ENCODE measurements around the gene DHRS7B. TPM values are rescaled to one million over a fixed set of nuclear protein-coding genes. Genes with fewer than 3 reads are reported as not detected.
"Not testable (repeated sequence)": the region's sequence is repeated elsewhere in the genome, so short reads cannot be mapped to it uniquely, and the experiment has no call there.

Gene DHRS7B
- polyA plus RNA-seq, 5 donors, result 24.5 to 28.1 (median 25.0) TPM

DNA sequence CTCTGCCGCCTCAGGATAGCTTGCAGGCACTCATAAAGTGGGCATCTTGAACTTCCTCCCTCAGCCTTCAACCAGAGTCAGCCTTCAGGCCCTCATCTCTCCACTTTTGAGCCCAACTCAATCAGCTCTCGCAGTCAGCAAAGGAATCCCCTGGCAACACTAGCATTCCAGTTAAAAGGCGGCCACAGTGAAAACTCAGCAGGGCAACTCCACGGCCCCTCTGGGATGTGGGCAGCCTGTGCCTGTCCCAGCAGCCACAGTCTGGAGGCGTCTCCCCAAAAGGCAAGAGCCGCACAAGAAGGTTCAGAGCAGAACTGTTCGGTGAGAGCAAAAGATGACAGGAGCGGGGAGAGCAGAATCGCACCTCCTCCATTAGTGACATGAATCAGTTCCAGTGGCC, 78.2 kb downstream of the DHRS7B start:
- no peak for DNase-seq

DNA sequence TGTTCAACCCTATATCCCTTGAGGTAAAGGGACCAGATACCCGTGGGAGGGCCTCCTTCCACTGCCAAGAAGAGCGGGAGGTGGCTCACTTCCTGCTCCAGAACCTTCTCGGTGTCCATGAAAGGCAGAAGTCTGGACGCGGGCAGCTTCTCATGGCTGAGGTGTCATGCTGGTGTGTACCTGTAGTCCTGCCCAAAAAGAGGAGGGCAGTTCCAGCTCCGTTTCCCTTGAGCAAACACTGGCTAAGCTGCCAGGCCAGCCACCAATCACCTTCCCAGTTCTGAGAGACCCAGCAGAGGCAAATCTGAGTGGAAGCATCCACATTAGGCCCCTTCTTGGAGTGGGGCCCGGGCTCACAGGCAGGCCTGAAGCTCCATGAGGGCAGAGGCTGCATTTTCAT, 81.6 kb downstream of the DHRS7B start:
- DNase-seq, result no peak

DNA sequence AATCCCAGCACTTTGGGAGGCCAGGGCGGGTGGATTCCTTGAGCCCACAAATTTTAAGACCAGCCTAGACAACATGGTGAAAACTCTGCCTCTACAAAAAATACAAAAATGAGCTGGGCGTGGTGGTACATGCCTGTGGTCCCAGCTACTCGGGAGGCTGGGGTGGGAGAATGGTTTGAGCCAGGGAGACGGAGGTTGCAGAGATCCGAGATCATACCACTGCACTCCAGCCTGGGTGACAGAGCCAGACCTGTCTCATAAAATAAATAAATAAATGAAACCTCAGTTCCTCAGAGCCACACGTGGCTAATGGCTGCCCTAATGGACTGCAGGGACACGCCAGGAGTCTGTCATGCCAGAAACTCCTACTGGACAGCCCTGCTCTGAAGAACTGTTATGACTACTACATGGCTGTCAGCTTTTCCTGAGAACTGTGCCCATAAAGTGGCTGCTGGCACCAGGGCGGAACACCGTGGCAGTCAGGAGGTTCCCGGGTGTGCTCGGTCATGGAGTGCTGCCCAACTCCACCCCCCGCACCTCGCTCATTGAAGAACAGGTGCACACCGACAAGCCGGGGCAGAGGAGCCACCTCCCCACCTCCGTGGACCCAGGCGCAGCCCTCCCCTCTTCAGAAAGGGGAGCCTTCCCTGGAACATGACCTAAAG, 82.9 kb downstream of the DHRS7B start:
- no peak for DNase-seq

DNA sequence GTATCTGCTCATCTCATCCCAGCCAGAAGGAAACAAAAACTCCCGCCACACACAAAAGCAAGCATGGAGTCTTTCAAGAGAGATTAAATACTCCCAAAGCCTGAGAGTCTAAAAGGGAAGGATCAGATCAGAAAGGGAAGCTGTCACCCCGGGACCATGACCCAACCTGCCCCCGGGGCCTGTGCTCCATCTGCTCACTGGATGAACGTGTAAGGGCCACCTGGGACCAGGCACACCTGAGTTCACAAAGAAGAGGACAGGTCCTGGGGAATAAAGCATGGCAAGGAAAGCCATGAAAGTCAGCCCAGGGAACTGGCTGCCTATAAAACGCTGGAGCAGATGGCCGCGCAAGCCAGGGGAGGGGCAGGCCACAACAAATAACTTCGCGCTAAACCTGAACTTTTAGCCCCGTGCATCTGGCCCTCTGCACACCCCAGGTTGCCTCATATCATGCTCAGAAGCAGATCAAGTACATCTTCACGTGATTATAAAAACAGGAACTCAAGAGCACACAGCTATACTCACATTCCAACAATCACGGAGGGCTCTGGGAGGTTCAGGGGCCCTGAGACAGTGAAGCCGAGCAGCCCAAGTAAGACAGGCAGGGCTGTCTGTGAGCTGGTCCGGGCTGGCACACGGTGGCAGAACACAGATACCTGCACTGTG, 83.8 kb downstream of the DHRS7B start:
- no peak for DNase-seq

DNA sequence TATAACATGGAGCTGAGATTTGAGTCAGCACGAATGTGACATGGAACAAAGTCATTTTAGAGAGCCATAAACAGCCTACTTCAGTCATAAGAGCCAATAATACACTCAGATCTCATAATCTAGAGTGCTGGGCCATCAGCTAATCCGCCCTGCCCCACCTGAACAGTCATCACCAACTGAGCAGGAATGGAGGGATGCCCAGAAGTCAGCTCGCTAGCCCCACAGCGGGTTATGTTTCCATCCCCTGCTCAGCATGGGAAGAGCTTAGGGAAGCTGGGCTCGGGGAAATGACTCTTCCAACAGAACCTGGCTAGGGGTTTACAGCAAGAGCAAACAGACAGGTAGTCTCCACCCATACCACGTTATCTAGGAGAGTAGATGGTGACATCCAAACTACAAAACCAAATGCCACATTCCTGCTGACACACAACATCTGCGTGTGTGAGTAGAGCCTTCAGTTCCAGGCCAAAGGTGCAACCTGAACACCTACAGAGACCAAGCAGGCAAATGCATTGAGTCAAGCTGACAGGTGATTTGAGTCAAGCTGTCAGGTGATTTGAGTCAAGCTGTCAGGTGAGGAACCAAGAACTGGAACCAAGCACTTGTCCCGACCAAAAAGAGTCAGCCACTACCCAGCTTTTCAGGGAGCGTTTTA, 85.2 kb downstream of the DHRS7B start:
- no peak for DNase-seq

DNA sequence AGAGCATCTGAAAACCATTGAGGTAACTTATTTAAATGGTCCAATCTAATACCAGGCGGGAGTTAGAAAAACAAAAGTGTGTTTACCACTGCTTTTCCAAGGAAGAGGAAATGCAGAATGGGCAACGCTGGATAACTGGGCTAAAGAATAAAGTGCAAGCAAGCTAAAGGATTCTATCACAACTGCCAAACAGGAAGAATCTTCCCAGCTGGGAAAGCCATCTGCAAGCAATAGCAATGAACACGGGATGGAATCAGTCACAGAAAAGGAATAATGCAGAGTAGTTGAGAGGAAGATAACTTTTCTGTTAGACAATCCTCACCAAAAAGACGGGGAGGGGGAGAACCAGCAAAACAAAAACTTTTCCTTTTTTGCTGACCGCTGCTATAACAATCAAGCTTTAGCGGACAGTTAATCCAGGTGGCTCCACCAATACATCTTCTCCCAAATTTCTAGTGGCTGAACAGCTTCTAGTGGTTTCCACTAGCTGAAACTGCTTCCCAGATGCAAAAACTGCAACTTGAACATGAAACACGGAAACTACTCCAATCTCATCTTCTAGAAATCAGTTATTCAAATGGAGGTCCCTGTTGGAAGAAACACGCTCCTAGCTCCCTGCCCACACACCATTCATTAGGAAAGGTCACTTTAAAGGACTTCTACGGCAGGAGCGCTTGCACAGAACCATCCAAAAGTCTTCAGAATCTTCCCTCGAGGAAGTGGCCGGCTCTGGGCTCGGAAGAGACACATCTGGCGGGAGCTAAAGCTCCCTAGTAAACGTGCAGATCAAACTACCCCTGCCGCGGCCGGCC, 86.3 kb downstream of the DHRS7B start:
- peak in 1 of 2 donors; percentile 10 for DNase-seq

DNA sequence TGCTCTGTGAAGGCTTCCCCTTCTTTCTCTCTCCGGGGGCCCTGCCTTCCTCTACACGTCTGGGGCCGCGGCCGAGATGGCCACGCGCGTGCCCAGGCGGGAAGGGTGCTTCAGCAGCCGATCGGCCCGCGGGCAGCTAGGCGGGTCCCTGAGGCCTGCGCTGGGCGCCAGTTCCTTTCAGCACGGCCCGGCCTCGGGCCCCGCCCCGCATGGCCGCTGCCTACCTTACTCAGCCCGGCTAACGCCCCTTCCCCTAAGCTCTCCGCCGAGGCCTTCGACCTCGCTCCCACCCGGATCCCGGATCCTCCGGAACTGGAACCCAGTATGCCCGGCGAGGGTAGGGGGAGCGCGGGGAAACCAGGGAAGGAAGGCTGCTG, 86.9 kb downstream of the DHRS7B start:
- DNase-seq, result no peak

DNA sequence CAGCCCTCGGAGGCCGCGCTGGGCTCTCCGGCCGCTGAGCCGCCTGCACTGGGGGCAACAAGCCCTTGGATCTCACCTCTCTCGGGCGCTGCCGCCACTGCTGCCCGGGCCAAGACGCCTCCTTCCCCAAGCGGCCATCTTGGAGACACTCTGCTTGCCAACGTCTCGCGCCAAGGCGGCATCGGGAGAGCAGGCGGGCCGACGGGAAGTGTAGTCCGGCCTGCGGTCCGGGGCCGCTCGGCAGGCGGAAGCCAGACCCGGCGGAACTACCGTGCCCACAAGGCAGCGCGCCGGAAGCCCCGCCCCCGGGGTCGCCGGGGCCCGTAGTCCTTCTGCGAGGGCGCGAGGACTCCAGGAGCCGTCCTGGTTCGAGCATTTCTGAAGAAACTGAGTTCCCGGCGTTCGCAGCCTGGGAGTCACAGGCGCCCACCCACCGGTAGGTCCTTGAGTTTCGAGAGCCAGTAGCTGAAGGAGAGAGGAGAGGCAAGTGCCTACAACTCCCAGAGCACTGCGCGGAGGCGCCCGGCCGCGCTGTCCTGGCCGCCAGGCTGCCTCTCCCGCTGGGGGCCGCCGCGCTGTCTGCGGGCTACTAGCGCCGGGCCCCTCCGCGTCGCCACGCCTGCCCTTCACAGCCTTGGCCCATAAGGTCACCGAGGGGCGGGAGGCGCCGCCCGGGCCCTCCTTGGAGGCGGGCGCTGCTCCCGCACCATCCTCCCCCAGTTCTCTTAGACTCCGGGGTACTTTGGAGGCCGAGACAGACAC, 87.4 kb downstream of the DHRS7B start, which contains the start of gene TMEM11:
Gene TMEM11, minus strand, starts transcription at position 147 of the 762 bp plus-strand sequence. Its CDS starts 9 bp downstream, at position 138.
- DNase-seq, result peak; percentile 95

DNA sequence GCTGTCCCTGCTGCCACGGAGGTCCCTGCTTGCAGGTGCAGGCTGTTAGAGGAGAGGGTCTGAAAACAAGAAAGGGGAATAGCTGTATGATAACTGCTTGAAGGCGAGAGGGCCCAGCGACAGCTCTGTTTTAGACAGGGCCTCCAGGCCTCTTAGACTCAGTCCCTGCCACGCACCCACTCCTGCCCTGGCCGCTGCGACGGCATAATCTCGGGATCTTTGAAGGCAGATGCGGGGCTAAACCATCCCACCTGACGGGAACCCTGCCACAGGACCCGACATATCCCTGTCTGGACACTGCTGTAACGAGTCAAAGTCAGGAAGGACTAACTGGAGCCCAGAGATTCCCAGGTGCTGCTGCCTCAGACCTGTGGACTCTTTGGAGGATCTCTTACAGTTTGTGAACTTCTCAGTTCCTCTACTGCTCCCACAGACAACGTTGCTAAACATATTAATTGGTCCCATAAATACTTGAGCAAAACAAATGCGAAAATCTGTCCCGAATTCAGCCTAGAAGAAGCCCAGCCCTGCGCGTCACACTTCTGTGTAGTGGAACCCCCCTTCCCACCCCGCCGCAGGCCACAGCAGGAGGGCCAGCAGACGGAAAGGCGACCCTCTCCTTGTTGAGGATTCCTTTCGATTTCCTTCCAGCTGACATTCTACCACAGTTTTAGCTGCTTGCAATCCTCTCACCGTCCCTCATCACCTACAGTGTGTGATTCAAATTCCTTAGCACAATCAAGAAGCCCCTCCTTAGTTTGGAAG, 88.2 kb downstream of the DHRS7B start:
- peak in 1 of 2 donors; percentile 11 for DNase-seq

DNA sequence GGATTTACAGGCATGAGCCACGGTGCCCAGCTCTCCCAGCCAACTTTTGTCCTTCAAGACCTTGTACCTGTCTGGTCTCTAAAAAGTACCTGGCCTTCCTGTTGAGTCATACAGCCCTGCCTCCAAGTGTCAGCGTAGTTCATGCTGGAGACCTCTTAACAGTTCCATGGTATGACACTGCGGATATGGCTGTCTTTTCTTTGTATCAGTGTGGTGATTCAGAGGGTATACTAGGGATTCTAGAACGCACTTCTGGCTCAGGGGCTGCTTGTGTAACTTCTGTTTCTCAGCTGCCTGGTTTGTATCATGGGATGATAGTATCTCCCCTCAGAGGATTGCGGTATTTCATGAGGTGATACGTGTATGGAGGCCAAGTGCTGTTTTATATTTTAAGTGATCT, 89.2 kb downstream of the DHRS7B start:
- no peak for DNase-seq

DNA sequence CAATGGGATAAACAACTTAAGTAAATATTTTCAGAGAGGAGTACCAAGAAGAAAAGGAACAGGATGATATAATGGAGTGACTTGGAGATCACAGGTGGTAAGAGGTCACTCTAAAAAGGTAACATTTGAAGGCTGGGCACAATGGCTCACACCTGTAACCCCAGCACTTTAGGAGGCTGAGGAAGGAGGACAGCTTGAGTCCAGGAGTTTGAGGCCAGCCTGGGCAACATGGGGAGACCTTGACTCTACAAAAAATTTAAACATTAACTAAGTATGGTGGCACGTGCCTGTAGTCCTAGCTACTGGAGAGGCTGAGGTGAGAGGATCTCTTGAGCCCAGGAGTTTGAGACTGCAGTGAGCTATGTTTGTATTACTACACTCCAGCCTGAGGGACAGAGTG, 90.6 kb downstream of the DHRS7B start:
- DNase-seq, result no peak

DNA sequence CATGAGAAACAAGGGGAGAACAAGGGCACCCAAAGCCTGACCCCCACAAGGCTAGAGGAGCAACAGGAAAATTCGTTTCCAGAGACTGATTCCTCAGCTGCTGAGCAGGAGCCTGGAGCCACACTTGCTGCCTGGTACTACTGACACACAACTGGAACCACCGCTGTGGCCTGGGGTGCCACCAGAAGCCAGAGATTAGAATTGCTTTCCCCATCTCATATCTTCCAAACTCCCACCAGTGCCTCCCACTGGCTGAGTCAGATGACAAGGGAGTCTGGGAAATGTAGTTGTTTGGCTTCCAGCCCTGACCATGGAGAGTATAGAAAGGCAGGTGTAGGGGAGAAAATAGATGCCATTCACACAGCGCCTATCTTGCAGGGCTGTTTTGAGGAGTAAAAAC, 91.3 kb downstream of the DHRS7B start:
- no peak for DNase-seq

DNA sequence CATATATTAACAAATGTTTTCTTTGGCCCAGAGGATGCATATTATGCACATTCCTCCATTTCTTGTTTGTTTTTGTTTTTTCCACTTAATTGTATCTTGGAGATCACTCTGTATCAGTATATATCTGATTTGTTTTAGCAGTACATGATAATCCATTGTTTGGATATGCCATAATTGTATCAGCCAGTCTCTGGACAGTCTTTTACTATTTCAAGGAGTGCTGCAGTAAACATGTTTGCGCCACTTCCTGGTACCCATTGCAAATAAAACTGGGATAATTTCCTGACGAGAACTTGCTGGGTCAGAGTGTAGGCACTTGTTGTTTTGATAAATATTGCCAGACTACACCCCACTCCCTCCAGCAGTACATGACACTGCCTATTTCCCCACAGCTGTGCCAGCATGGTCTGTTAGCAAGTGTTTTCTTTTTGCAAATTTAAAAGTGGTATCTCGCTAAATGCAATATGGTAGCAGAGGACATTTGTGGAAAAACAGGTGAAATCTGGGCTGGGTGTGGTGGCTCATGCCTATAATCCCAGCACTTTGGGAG, 92.1 kb downstream of the DHRS7B start:
- no peak for DNase-seq

DNA sequence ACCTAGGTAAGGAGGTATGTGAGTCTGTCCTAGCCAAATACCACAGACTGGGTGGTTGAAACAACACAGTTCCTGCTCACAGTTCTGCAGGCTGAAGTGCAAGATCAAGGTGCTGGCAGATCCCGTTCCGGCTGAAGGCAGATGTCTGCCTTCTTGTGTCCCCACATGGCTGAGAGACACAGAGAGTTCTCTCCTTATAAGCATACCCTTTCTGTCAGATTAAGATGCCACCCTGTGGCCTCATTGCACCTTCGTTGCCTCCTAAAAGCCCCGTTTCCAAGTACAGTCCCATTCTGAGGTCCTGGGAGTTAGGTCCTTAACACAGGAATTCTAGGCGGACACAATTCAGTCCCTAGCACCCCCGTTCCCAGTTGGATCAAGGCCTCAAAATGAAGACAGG, 96.3 kb downstream of the DHRS7B start:
- DNase-seq, result no peak

DNA sequence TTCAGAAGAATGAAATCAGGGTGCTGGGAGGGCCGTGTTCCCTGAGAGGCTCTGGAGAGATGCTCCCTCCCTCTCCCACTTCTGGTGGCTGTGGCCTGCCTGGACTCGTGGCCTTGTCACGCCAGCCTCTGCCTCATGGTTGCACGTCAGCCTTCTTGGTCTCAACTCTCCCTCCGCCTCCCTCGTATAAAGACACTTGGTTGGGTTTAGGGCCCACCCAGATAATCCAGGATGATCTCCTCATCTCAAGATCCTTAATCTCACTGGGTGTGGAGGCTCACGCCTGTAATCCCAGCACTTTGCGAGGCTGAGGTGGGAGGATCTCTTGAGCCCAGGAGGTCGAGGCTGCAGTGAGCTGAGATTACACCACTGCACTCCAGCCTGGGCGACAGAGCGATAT, 100.5 kb downstream of the DHRS7B start:
- not testable (repeated sequence) for DNase-seq

DNA sequence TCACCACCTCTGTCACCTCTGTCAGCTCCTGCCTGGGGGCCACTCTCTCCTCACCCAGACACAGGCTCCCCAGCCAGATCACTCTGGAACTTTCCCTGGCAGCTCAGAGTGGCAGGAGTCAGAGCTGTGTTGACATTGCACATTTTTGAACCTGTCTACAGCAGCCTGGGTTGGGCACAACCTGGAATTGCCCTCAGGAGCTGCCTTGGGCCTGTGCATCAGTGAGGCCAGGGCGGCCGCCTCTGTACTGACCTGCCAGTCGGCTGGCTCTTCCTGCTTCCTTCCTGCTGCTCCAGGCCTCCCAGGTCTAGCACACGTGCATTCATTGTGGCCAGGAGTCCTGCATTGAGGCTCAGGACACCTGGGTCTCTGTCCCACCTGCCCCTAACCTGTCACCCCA, 101.3 kb downstream of the DHRS7B start:
- DNase-seq, result no peak

DNA sequence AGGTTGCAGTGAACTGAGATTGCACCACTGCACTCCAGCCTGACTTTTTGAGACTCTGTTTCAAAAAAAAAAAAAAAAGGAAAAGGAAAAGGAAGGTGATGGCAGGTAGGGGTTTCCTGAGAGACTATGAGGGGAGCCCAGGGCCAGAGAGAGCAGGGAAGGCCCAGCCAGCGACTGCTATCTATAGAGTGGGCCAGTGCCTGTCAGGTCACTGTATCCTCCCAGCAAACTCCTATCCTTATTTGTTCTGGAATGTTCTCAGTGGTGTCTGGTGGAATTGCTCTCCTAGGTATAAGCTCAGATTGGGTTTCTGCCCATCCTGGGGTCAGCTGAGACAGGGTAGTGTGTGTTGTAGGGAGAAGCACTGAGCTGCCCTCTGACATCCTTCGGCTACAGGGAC, 102.1 kb downstream of the DHRS7B start:
- DNase-seq, result no peak

DNA sequence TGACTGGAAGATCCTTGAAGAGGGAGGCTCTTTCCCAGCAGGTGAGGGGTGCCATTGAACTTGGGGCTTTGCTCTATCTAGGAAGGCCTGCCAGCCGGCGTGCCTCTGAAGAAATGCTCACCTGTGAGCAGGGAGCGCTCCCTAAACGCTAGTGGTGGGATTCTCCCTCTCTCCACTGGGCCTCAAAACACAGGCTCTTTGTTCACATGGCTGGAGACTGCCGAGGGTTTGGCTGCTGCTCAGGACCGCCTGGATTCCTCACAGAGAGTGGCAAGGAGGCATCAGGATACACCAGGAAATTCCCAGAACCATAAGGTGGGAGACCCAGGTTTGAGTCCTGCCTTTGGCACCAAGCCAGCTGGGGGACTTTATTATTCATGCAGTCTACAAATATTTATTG, 104.8 kb downstream of the DHRS7B start:
- DNase-seq, result no peak

DNA sequence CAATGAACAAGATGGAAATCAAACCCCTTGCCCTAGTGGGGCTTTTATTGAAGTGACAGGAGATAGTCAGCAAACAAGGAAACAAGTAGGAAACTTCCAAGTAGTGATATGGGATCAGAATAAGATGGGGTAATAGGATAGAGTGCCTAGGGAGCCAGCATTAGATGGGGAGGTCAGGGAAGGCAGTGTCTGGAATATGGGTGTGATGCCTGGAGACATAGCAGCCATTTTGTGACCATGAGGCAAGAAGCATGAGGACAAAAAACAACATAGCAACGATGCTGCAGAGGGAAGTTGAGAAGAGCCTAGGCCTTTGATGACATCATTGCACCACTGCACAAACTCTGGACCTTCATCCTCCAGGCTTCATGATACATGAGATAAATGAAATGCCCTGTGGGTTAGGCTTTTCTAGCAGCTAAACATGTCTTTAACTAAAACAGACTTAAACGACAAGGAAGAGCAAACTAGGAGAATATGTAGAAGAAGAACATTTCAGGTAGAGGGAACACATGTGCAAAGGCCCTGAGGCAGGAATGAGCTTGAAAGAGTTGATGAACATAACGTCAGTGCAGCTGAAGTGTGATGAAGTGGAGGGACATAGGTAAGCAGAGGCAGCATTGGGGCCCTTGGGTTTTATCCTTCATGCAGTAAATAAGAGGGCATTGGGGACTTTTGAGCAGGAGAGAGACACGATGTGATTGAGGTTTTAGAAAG, 105.4 kb downstream of the DHRS7B start:
- DNase-seq, result no peak

Measured in right lung (tissue), 5 donors.